MCF 10A (cell line): Measurements from ENCODE around the gene NCK2. TPM values are rescaled to one million over a fixed set of nuclear protein-coding genes. Genes with fewer than 3 reads are reported as not detected.

Experiments used
- BruUV-seq: library from RNA; stranded (reverse); fragments of 400-500 nt; replicated peaks from 2 replicates; lab custom pipeline; 2021; lab: Mats Ljungman, UMichigan
- CTCF ChIA-PET: fragments of 300-600 bp; sonication (Branson Sonifier 250); formaldehyde crosslinking; extraction: SDS; loops from one replicate; lab custom pipeline; 2021; ENCODE audit warnings: antibody characterized with exemption, inconsistent platforms; lab: Yijun Ruan, JAX
- POLR2A ChIA-PET: fragments of 300-600, 350-650 bp; sonication (Branson Sonifier 250); formaldehyde crosslinking; extraction: SDS; loops from one replicate; lab custom pipeline; 2020; ENCODE audit warnings: antibody characterized with exemption, inconsistent platforms; lab: Yijun Ruan, JAX
- DNase-seq: peaks from one replicate; pipeline ENCODE4 v3.0.0-alpha.2; 2018; ENCODE audit not compliant: unreplicated experiment
- H3K27ac Mint-ChIP-seq: one replicate; pipeline ENCODE4 v1.8.0; 2022; ENCODE audit warnings: mild to moderate bottlenecking, low read depth, mixed read lengths; ENCODE audit not compliant: unreplicated experiment
- H3K27me3 Mint-ChIP-seq: one replicate; pipeline ENCODE4 v1.8.0; 2022; ENCODE audit warnings: mixed read lengths; ENCODE audit not compliant: insufficient read depth, unreplicated experiment
- H3K36me3 Mint-ChIP-seq: one replicate; pipeline ENCODE4 v1.8.0; 2022; ENCODE audit warnings: mild to moderate bottlenecking, moderate library complexity, mixed read lengths; ENCODE audit not compliant: insufficient read depth, unreplicated experiment
- H3K4me1 Mint-ChIP-seq: one replicate; pipeline ENCODE4 v1.8.0; 2022; ENCODE audit warnings: mixed read lengths; ENCODE audit not compliant: insufficient read depth, unreplicated experiment
- H3K4me3 Mint-ChIP-seq: one replicate; pipeline ENCODE4 v1.8.0; 2022; ENCODE audit warnings: mild to moderate bottlenecking, moderate library complexity, mixed read lengths; ENCODE audit not compliant: unreplicated experiment
- H3K9me3 Mint-ChIP-seq: one replicate; pipeline ENCODE4 v1.8.0; 2022; ENCODE audit warnings: mixed read lengths; ENCODE audit not compliant: unreplicated experiment
- intact Hi-C: fragments of 100-400 bp; cut with micrococcal nuclease; formaldehyde crosslinking; loops from 2 replicates; pipeline ENCODE4 v1.14.1; 2022
- total RNA-seq: library from RNA; stranded (reverse); gene quantifications from 2 replicates; pipeline ENCODE4 v1.2.3, GENCODE V29; 2022
- TF ChIP-seq, protein P1 (sequence below): fragments of 200-600 bp; IDR thresholded peaks from one replicate; pipeline ENCODE4 v1.8.0; 2022; ENCODE audit warnings: antibody characterized with exemption, mild to moderate bottlenecking; ENCODE audit not compliant: unreplicated experiment

Gene NCK2
- total RNA-seq, 1 experiment from 2014 or later, result 36.5 TPM

- Mint-ChIP-seq H3K27me3 (no peaks in the 10 kb centered on the region), H3K4me1 (no peaks in the 10 kb centered on the region), H3K36me3 (no peaks in the 10 kb centered on the region), H3K27ac (no peak overlapping the region), H3K9me3 (no peaks in the 10 kb centered on the region), H3K4me3 (no peak overlapping the region)
- BruUV-seq, result no TSS peak
- CTCF ChIA-PET, result no interaction called here
- DNase-seq, result no peak
- POLR2A ChIA-PET, result interaction anchor here (0.6 to 1.0 kb wide), 2 partner anchors 12 to 541 kb away, joined by 3 to 4 read pairs; no protein-coding TSS in a partner anchor
- intact Hi-C loops, result no loop called here
- TF ChIP-seq, protein P1, sequence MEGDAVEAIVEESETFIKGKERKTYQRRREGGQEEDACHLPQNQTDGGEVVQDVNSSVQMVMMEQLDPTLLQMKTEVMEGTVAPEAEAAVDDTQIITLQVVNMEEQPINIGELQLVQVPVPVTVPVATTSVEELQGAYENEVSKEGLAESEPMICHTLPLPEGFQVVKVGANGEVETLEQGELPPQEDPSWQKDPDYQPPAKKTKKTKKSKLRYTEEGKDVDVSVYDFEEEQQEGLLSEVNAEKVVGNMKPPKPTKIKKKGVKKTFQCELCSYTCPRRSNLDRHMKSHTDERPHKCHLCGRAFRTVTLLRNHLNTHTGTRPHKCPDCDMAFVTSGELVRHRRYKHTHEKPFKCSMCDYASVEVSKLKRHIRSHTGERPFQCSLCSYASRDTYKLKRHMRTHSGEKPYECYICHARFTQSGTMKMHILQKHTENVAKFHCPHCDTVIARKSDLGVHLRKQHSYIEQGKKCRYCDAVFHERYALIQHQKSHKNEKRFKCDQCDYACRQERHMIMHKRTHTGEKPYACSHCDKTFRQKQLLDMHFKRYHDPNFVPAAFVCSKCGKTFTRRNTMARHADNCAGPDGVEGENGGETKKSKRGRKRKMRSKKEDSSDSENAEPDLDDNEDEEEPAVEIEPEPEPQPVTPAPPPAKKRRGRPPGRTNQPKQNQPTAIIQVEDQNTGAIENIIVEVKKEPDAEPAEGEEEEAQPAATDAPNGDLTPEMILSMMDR, result no peak
These were observed 161.8 kb downstream of the NCK2 start for GRCh38 chr2:105906481-105906880.

DNA sequence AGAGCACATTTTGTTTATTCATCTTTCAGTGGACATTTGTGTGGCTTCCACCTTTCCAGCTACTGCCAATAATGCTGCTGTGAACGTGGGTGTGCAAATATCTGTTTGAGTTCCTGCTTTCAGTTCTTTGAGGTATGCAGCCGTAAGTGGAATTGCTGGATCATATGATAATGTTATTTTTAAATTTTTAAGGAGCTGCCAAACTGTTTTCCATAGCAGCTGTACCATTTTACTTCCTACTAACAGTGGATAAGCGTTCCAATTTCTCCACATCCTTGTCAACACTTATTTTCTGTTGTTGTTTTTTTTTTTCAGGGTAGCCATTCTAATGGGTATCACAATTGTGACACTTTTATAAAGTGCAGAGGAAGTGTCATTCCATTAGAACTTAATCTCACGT, 162.5 kb downstream of the NCK2 start:
- Mint-ChIP-seq H3K36me3 (no peaks in the 10 kb centered on the region), H3K9me3 (no peaks in the 10 kb centered on the region), H3K4me3 (no peak overlapping the region), H3K4me1 (no peaks in the 10 kb centered on the region), H3K27me3 (no peaks in the 10 kb centered on the region), H3K27ac (no peak overlapping the region)
- TF ChIP-seq, protein P1, result no peak
- ChIA-PET POLR2A (interaction anchor here (1.0 kb wide), 1 partner anchor 12 kb away, joined by 4 read pairs; no protein-coding TSS in a partner anchor), CTCF (interaction anchor here (0.6 kb wide), 2 partner anchors 16 to 62 kb away, joined by 3 to 4 read pairs; no protein-coding TSS in a partner anchor)
- DNase-seq, result no peak
- intact Hi-C loops, result no loop called here
- no TSS peak for BruUV-seq

DNA sequence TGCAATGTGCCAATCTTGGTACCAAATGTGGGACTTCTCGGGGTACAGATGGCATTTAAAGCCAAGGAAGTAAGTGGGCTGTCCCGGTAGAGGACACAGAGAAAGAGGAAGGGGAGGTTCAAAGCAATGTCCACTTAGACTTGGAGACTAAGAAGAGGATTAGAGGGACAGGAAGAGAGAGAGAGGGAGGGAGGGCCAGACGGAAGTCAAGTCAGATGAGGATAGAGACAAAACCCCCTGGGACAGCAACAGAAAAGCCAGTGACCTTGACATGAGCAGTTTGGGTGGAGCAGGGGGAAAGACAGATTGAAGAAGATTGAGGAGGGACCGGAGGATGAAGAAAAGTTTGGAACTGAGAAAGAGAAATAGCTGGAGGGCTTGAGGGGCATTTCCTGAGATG, 164.5 kb downstream of the NCK2 start:
- Mint-ChIP-seq H3K4me3 (no peak overlapping the region), H3K36me3 (no peaks in the 10 kb centered on the region), H3K4me1 (no peaks in the 10 kb centered on the region), H3K27me3 (no peaks in the 10 kb centered on the region), H3K9me3 (no peaks in the 10 kb centered on the region), H3K27ac (no peak overlapping the region)
- no peak for DNase-seq
- ChIA-PET CTCF (interaction anchor here (0.5 to 0.7 kb wide), 2 partner anchors 287 to 843 kb away, joined by 3 read pairs; no protein-coding TSS in a partner anchor), POLR2A (interaction anchor here (0.7 kb wide), 1 partner anchor 1413 kb away, joined by 3 read pairs; no protein-coding TSS in a partner anchor)
- intact Hi-C loops, result no loop called here
- TF ChIP-seq, protein P1, result no peak
- BruUV-seq, result no TSS peak

DNA sequence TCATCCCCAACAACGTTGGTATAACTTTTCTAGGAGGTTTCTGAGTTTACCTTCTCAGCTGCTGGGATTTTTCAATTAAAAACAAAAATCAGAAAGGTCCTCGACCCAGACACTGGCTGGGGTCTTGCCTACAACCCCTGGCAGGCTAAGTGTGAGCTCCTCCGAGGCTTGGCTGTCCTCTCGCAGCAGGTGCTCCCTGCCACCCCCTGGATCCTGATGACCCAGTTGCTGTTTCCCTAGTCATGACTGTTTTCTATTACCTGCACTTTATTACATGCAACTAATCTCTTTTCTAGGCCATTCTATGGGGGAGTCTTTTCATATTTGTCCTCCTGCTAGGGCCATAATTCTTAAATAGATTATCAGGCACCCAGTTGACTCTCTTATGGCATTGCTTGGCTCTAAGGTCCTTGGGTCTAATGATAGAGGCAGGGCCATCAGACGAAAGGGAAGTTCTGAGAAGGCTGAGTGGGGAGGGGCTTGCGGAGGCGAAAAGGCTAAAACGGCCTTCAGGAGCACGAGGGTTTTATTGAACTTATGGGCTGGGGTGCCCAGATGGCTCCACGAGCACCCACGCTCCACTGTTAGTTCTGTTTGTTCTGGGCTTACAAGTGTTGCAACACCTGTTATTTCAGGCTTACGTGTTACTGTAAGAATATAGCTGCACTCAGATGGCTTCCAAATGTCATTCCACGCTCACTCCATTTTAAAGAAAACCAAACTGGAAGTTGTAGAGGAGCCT, 166.0 kb downstream of the NCK2 start:
- POLR2A ChIA-PET, result no interaction called here
- intact Hi-C loops, result no loop called here
- TF ChIP-seq, protein P1, result no peak
- BruUV-seq, result no TSS peak
- H3K27me3 Mint-ChIP-seq, result no peaks in the 10 kb centered on the region
- CTCF ChIA-PET, result interaction anchor here (0.6 kb wide), 1 partner anchor 280 kb away, joined by 3 read pairs; no protein-coding TSS in a partner anchor
- no peak for DNase-seq
- no peaks in the 10 kb centered on the region for H3K9me3 Mint-ChIP-seq
- H3K4me1 Mint-ChIP-seq, result no peaks in the 10 kb centered on the region
- no peak overlapping the region for H3K4me3 Mint-ChIP-seq
- no peak overlapping the region for H3K27ac Mint-ChIP-seq
- H3K36me3 Mint-ChIP-seq, result no peaks in the 10 kb centered on the region
